GM19468 (cell line): ENCODE data around the gene INPP4B.
"Not testable (repeated sequence)": the region's sequence is repeated elsewhere in the genome, so short reads cannot be mapped to it uniquely, and the experiment has no call there.

Source experiments
- ATAC-seq: cut with Tn5 transposase; IDR thresholded peaks from one replicate; pipeline ENCODE4 v1.9.1; 2021; ENCODE audit warnings: mild to moderate bottlenecking, moderate library complexity, moderate number of reproducible peaks; ENCODE audit not compliant: unreplicated experiment; ENCODE audit errors: extremely low read depth

The INPP4B gene

DNA sequence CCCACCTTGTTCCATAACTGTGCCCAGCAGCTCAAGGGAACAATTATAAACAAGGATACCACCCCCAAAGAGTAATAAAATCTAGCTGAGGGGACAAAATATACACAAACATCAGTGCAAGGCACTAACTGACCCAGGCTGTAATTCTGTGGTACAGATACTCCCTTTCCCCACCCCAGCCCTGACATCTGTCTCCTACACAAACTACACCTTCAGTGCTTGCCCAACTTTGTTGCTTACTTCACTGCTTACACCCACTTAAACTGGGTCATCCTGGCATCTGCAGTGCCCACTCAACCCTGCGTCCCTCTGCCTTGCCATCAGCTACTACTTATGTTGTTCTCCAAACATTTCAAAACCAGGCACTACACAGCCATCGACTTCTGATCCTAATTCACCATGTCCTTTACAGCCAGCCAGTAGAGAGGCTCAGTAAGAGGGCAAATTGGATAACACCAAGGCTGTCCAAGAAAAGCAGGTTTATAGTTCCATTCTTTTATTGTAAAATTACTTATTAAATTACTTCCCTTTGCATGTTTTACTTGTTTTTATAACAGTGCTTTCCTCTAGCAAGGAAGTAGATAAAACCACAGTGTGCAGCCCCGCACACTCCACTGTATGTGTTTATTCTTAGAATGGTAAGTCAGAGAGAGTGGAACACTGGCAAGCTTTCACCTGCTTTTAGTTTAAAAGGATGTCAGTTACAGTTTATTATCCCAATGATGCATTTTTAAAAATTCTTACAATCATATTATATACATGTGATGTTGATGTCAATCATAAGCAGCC, 149.6 kb downstream of the INPP4B start:
- no peak for ATAC-seq

DNA sequence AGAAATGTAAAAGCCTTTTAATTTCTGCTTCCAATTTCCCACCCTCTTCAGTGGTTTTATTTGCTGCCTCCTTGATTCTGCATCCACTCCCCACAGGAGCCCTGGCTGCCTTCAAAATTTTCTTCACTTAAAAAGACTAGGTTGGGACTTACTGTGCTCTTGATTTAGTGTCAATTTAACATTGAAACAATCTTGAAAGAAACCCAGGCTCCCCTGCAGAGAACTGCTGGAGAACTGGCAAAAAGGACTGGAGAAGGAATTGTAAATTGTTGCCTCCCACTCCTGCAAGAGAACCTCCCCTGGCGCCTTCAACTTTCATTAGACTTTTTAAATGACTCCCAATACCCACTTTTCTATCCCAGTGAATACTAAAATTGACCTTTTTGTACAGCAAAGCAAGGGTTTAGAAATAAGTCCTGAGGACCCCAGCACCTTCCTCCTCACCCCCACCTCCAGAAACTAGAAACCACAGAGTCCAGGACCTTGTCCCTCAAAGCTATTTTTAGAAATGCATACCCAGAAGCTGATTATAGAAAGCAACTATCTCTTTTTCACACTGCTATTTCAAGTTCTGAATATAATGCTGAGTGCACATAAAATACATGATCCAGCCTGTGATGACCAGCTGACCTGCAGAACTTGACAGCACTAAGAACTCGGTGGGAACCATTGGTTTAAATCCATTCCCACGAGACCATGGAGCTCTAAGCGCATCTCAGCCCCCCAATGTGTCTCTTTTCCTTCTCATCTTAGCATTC, 155.5 kb downstream of the INPP4B start:
- ATAC-seq, result no peak

DNA sequence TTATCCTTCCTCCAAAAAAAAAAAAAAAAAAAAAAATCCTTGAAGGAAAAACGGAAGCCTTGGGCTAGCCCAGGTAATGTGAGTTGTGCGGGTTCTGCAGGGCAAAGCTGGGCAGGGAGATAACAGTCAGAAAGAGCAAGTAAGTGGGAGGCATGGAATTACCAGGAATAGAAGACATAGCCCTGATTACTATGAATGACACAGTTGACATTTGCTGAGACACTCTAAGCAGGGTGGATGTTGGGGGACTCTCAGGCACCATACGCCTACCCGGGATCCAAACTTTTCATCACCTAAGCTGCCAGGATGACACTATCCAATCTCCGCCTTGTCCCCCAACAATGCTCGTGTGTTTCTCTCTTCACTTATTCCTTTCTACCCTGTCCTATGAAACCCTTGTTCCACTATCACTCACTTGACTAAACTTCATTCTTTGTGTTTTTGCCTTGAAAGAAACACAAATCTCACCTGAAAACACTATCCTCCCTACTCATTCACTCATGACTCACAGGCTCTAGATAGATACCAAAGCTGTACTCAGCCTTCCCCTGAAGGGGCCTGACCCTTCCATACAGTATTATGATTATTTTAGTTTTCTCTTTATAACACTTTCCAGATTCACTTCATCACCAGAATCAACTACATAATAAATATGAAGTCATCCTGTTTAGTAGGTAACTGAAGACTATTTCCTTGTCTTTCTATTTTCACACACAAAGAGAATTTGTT, 158.4 kb downstream of the INPP4B start:
- ATAC-seq, result no peak

DNA sequence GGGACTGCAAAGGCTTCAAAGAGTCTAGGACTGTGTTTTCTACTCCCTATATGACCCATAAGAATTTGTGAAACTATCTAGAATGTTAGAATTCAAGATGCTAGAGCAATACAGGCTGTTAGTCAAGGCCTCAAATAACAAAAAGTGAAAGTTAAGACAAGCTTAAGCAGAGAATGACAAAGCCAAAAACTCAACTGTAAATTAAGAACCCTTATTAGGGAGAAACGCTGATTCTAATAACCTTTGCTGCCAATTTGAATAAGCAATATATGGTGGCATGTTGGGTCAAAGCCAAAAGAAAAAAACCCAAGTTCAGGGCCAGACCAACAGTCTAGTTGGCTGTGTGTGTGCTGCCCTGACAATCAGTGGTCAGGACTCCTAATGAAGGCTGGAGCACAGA, 160.0 kb downstream of the INPP4B start:
- ATAC-seq, result no peak

DNA sequence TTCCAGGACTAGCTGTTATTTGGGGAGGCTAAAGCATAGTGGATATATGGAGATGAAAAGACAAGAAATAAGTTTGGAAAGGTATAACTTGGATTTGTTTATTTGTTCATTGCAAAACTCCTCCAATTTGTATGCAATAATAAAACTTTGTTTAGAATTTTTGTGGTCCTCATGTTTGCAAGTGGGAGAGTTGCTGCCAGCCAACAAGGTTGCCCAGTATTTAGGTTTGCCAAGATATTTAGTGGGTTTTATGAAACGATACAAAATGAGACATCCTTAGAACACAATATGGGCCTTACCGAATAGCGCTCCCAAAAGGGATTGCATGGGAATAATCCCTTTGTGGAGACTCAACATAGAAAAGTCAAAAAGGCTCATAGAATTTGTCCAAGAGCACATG, 162.1 kb downstream of the INPP4B start:
- ATAC-seq, result no peak

DNA sequence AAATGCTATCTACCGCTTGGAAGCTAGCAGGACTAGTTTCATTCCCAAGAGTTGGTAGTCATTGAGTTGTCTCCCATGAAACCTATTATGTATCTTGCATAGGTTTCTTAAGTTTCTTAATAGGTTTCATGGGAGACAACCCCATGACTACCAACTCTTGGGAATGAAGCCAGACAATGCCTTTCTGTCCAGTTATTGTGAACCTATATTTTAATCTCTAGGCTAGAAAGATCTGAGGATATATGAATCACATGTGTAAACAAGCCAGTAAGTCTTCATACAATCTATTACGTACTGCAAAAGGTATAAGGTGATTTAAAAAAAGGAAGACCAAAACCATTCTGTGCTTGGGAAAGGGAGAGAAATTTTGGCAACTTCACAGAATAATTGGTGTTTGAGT, 162.6 kb downstream of the INPP4B start:
- ATAC-seq, result no peak

DNA sequence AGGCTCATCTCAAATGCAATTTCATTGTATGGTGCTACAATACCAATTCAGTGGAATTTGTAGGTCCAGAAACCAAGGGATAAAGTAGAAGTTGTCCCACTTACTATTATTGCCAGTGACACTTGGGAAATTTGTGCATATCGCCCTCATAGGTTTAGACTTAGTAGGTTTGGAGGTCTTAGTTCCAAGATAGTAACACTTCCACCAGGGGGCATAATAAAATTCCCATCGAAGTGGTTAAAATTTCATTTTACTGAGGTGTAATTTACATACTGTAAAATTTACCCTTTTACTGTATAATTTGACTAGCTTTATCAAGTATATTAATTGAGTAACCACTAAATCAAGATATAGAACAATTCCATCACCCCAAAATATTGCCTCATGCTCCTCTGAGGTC, 174.6 kb downstream of the INPP4B start:
- ATAC-seq, result no peak

DNA sequence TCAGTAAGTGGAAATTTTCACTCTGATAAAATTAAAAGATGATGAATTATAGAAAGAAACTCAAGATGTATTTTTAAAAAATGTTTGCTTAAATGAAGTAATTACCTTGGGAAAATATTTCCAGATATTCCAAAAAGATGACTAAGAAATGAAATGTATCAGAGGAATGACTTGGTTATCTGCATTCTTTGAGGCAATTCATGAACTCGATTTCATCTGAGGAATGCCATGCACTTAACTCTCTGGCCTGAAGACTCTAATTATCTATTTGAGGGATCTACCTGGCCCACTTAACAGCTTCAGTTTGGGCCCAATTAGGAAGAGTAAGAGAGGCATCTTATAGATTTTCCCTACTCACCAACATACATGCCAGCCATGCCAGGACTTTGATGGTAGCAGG, 182.3 kb downstream of the INPP4B start:
- ATAC-seq, result no peak

DNA sequence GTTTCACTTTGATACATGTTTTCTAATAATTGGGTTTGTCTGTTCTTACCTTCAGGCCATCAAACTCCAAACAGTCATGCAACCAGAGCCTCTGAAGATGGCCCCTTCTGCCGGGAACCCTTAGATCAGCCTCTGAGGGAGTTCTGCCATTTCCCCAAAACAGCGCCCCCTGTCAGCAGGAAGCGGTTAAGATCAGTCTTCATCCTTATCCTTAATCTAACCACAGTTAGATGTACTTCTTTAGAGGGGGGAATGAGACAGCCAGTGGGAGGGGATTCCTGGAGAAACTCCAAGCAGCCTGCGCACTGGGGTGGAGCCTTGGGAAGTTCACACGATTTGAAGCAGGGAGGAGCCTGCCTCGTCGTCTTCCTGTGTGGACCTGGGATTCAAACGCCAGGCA, 185.4 kb downstream of the INPP4B start:
- ATAC-seq, result no peak

DNA sequence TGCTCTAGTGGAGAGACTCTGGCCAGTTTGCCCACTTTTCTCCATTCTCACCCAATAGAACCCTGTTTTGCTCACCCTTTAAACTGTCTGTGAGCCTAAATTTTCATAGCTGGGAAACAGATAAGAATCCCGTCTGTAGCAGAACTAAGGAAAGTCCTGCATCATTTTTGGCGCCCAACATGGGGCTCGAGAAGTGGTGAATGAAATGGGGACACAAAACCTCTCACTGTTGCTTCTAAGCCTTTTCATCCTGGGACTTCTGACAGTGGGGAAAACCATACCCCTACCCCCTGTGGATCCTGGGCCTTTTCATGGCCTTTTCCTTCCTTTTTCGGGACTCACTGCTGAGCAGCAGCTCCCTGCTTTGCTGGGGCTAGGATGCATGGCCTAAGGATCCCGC, 189.9 kb downstream of the INPP4B start:
- no peak for ATAC-seq

DNA sequence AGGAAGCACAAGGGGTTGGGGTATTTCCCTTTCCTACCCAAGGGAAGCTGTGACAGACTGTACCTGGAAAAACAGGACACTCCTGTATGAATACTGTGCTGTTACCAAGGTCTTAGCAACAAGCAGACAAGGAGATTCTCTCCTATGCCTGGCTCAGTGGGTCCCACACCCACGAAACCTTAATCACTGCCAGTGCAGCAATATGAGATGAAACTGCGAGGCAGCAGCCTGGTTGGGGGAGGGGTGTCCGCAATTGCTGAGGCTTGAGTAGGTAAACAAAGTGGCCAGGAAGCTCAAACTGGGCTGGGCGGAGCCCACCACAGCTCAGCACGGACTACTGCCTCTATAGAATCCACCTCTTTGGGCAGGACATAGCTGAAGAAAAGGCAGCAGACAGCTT, 197.7 kb downstream of the INPP4B start:
- no peak for ATAC-seq

DNA sequence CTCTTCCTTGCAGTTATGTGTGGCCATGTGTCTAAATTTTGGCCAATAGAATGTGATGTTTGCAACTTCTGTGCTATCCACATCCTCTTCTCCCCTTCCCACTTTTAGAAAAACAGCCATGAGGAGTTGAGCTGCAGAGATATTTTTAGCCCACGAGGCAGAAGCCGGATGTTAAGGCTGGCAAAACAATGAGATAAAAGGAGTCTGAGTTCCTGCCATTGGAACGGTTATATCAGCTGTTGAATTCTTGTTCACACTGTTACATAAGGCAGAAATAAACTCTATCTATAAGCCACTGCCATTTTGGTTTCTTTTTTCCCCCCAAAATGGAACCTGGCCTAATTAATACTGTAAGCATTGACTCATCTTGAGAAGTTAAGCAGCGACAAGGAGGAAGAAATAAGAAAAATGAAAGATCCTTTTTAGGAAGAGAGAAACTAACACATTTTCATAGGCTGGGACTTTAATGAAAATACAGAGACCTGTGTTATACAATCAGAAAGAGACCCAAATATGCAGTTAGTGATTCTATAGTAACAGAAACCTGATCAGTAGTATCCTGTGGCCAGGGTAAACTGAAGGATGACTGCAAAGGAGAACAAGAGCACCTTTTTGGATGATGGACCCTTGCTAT, 200.5 kb downstream of the INPP4B start:
- ATAC-seq, result no peak

DNA sequence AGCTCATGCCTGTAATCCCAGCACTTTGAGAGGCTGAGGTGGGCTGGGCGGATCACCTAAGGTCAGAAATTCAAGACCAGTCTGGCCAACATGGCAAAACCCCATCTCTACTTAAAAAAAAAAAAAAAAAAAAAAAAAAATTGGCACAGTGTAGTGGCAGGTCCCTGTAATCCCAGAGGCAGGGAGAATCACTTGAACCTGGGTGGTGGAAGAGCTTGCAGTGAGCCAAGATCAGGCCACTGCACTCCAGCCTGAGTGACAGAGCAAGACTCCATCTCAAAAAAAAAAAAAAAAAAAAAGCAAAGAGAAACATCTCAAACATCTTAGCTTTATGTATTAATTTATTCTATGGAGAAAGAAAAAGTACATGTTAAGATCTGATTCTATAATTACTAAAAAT, 201.5 kb downstream of the INPP4B start:
- not testable (repeated sequence) for ATAC-seq

DNA sequence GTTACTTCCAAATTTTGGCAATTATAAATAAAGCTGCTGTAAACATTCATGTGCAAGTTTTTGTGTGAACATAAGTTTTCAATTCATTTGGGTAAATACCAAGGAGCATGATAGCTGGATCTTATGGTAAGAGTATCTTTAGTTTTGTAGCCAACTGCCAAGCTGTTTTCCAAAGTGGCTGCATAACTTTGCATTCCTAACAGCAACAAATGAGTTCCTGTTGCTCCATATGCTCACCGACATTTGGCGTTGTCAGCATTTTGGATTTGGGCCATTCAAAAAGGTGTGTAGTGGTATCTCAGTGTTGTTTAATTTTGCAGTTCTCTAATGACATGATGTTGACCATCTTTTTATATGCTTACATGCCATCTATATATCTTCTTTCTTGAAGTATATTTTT, 208.5 kb downstream of the INPP4B start:
- ATAC-seq, result no peak

DNA sequence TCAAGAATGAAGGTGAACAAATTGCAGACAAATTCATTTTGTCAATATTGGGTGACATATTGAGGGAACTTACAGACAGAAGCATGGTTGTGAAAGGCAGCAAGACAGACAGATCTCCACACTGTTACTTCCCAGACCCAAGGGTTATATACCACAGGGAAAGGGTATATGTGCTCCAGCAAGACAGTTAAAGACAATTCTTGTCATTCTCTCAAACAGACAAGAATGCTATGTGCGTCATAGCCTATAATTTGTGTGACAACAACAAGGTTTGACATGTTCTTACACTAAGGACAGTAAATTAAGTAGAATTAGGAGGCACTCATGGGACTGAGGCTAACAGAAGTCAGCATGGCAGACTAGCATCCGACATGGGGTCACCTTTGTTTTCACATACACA, 214.3 kb downstream of the INPP4B start:
- ATAC-seq, result no peak

DNA sequence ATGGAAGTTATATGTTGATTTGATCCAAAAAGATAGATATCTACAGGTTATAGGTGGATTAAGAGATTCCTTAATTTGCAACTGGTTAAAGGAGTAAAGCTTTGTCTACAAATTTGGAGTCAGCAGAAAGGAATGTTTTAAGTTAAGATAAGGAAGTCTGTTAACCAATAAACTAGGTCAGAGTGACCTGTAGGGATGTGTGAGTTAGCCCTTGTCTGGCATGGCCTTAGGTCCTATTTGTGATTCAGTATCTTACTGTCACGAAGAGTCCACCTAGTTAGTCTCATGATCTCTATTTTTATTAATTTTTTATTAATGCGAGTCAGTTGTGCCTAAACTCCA, 230.8 kb downstream of the INPP4B start:
- no peak for ATAC-seq

DNA sequence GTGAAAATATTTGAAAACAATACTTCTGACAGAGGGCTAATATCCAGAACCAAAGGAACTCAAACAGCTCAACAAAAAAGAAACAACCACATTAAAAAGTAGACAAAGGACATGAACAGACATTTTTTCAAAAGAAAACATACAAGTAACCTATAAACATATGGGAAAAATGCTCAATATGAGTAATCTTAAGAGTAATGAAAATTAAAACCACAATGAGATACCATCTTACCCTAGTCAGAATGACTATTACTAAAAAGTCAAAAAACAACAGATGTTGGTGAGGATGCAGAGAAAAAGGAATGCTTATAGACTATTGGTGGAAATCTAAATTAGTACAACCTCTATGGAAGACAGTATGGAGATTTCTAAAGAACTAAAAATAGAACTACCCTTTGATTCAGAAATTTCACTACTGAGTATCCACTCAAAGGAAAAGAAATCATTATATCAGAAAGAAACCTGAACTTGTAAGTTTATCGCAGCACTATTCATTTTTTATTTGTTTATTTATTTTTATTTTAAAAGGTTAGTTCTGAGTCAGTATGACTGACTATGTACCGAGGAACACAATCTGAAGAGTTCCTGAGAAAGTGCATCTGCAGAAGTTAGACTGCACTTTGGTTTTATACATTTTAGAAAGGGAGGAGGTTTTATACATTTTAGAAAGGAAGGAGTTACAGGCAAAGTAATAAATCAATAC, 231.3 kb downstream of the INPP4B start:
- ATAC-seq, result no peak

DNA sequence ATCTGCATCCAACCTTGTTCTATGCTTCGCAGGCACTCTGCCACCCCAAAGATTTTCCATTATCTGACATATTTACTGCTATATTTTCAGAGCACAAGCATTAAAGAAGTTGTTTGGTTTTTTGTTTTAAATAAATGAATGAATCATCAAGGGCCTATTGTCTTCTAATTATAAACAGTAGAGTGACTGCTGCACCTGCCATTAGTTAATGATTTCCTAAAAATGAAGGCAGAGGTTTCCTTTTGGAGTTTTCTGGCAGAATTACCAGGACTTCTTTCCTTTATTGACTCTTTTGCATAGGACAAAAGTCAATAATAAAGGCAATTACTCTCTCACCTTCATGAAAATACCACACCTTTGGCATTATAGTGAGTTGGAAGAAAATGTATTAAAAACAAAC, 238.1 kb downstream of the INPP4B start:
- ATAC-seq, result no peak

DNA sequence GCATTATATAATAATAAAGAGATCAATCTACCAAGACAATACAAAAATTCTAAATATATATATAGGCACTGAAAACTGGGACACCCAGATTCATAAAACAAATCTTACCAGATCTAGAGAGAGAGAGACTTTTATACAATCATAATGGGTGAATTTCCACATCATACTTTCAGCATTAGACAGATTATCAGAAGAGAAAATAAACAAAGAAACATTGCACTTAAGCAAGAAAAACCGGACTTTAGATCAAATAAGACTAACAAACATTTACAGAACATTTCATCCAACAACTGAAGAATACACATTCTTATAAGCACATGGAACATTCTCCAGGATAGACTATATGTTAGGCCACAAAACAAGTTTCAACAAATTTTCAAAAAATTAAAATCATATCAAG, 245.1 kb downstream of the INPP4B start:
- ATAC-seq, result no peak

DNA sequence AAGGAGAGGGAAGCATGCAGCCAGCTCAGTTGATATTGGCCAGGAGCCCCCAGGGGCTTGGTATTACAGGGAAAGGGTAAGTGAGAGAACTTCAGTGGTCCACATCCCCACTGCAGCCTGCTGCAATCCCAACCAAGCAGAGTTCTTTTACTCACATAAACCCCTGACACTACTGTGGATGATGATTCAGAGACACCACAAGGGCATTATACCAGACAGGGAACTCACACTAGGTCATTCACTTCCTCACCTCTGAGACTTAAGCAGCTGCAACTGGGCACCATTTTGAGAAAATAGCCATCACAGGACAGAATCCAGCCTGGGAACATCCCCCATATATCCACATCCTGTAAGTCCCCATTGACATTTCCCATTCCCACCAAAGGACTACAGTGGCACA, 248.0 kb downstream of the INPP4B start:
- ATAC-seq, result no peak
